NB4 (cell line): ENCODE data around the gene AFF1.

Experiments
- DNase-seq: peaks from one replicate; pipeline ENCODE4 v3.0.0; 2010; ENCODE audit warnings: low read depth
- H3K4me3 ChIP-seq: one replicate; pipeline ENCODE4 v1.5.1; 2011; ENCODE audit warnings: mild to moderate bottlenecking, low read depth, low read length, moderate library complexity
- MYC ChIP-seq: IDR thresholded peaks from 2 replicates; pipeline ENCODE4 v1.6.1; 2011; ENCODE audit warnings: low read depth, low read length
- POLR2A ChIP-seq: IDR thresholded peaks from 2 replicates; pipeline ENCODE4 v1.6.1; 2011; ENCODE audit warnings: mild to moderate bottlenecking; ENCODE audit not compliant: insufficient read length; ENCODE audit errors: extremely low read depth
- TF ChIP-seq, protein P1 (sequence below): IDR thresholded peaks from one replicate; pipeline ENCODE4 v1.5.1; 2012; ENCODE audit warnings: low read depth, low read length
- TF ChIP-seq, protein P2 (sequence below): IDR thresholded peaks from 2 replicates; pipeline ENCODE4 v1.6.1; 2011; ENCODE audit warnings: low read depth, low read length

The AFF1 gene

DNA sequence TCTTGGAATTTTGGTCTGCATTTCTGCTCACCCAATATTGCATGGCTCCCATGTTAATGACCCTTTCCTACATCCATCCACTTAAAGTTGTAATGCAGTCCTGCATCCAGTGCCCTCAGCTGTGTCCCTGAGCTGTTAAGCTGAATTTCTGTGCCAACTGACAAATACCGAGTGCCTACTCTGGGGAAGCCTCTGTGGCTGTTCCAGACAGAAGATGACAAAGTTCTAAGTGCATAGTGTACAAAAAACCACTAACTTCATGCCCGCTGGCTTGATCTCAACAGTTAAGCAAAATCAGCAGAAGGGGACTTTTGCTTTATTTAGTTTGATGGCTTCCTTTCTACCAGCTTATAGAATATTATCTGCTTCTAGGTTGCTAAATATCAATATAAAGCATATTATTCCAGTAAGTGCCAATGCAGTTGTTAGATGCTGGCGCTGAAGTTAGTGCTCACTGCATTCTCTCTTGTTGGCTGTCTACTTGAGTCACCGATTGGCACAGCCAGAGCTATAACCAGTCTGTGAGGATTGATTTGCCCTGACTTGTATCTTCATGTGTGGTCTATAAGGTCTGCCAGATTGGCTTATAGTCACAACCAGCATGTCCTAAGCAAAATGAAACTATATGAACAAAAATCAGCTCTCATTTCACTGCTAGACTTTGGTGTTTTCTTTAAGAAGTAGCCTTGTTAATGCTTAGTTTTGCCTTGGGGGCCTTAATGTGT, 186.7 kb downstream of the AFF1 start:
- no peak for DNase-seq
- no peak for TF ChIP-seq MYC
- TF ChIP-seq, protein P1, sequence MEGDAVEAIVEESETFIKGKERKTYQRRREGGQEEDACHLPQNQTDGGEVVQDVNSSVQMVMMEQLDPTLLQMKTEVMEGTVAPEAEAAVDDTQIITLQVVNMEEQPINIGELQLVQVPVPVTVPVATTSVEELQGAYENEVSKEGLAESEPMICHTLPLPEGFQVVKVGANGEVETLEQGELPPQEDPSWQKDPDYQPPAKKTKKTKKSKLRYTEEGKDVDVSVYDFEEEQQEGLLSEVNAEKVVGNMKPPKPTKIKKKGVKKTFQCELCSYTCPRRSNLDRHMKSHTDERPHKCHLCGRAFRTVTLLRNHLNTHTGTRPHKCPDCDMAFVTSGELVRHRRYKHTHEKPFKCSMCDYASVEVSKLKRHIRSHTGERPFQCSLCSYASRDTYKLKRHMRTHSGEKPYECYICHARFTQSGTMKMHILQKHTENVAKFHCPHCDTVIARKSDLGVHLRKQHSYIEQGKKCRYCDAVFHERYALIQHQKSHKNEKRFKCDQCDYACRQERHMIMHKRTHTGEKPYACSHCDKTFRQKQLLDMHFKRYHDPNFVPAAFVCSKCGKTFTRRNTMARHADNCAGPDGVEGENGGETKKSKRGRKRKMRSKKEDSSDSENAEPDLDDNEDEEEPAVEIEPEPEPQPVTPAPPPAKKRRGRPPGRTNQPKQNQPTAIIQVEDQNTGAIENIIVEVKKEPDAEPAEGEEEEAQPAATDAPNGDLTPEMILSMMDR, result no peak
- TF ChIP-seq, protein P2, sequence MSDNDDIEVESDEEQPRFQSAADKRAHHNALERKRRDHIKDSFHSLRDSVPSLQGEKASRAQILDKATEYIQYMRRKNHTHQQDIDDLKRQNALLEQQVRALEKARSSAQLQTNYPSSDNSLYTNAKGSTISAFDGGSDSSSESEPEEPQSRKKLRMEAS, result no peak
- H3K4me3 ChIP-seq, result no peak overlapping the region

DNA sequence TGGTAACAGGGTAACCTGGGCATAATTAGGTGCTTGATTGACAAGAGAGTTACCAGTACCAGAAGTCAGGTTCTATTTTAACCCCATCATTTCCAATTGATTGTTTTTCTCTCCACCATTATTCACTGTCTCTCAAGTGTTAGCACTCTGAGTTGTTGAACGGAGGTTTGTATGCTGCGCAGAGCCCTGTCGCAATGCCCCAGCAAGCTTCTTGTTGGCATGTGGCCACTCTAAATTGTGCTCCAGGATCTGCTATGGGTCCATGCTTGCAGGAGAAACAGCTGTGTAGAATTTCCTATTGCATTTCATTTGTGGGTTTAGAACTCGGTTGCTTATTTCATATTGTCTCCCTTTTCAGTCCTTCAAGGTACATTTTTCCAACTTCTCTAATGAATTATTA, 187.4 kb downstream of the AFF1 start:
- DNase-seq, result peak; percentile 22
- H3K4me3 ChIP-seq, result no peak overlapping the region
- TF ChIP-seq, protein P2, result no peak
- TF ChIP-seq POLR2A (no peak), MYC (no peak)
- TF ChIP-seq, protein P1, result no peak

DNA sequence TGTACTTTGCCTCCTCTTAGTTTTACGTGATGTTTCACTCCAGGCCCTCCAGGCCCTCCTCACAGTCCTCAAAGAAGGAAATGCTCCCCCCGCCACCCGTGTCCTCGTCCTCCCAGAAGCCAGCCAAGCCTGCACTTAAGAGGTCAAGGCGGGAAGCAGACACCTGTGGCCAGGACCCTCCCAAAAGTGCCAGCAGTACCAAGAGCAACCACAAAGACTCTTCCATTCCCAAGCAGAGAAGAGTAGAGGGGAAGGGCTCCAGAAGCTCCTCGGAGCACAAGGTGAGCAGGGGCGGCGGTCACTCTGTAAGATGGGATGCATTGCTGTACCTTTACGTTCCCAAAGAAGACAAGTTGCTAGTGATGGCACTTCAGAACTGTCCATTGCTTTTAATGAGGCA, 191.2 kb downstream of the AFF1 start:
- TF ChIP-seq, protein P2, result no peak
- TF ChIP-seq, protein P1, result no peak
- no peak for TF ChIP-seq MYC
- TF ChIP-seq POLR2A, result no peak
- H3K4me3 ChIP-seq, result no peak overlapping the region
- DNase-seq, result no peak

DNA sequence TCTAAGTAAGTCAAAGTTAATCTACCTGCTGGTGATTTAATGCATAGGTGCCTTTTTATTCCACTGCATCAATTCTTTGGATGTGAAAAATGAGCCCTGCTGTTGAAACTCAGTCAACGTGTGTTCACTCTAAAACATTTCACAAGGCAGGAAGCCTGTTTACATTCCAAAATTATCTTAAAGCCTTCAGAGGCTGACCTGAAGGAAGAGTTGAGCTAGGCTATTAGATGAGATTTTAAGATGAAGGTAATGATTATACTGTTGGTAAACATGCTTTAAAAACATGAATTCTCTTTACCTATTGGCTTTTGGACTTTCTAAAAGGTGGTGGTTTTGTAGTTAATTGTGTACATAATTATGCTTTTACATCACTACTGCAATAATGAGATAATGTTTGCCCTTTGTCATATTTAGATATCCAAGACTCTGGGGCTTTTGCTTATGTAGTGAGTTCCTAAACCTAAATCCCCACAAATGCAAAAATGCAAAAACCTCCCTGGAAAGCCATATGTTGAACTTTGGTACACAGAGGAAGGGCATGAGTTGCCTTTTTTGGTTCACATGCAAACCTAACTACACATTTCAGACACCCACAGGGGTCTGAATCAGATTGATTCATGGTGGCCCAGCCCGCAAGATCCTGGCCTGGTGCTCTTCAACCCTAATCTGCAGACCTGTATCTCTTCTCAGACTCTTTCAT, 193.3 kb downstream of the AFF1 start:
- DNase-seq, result no peak
- TF ChIP-seq, protein P1, result no peak
- no peak for TF ChIP-seq POLR2A
- no peak overlapping the region for H3K4me3 ChIP-seq

DNA sequence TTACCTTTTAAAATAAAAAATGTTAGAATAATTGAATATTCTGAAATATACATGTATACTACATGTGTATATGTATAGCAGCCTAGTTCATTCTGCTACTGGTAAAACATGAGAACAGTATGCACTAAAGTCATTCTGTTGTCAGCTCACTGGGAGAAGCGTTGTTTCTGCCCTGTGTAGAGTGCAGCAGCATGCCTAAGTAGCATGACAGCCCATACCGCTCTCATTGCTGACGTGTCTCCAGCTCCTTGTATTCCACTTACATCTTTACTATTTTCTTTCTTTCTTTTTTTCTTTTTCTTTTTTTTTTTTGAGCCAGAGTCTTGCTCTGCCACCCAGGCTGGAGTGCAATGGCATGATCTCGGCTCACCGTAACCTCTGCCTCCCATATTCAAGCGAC, 194.9 kb downstream of the AFF1 start:
- TF ChIP-seq POLR2A (no peak), MYC (no peak)
- TF ChIP-seq, protein P1, result no peak
- TF ChIP-seq, protein P2, result no peak
- DNase-seq, result no peak
- H3K4me3 ChIP-seq, result no peak overlapping the region
